Measurements from ENCODE around the gene KLHL29. TPM values are rescaled to one million over a fixed set of nuclear protein-coding genes. Genes with fewer than 3 reads are reported as not detected.

The KLHL29 gene
- polyA plus RNA-seq, 3 donors = 0.03 TPM; not detected in 2

DNA sequence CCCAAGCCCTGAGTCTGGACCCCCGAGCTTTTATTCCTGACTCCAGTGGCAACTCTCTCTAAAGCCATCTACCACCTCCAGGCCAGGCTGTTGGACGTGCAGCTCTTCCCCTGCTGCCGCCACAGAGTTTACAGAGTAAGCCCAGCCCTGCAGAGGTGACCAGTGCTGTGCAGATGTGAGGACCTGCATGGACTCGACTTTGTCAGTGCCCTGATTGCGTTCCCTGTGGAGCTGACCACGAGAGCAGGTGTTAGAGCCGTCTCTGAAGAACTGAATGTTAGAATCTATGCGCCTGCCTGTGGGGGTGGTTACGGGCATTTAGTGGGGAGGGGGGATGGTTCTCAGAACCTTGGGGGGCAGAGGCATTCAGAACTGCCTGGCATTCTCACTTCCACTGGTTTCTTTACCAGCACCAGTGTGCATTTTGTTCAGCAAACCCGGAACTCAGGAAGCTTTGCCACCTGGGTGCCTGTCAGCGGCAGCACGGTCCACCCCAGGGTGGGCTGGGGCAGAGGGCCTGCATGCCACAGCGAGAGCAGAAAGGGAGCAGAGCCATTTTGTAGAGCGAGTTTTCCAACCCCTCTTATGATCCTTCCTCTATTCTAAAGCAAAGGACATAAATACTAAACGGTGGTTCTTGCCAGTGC lies 137.9 kb downstream of the KLHL29 start:
- Mint-ChIP-seq H3K4me1 (no peaks in the 10 kb centered on the region), H3K4me3 (no peak overlapping the region), H3K27ac (no peak overlapping the region), H3K36me3 (no peaks in the 10 kb centered on the region), H3K27me3 (ENCODE audit: low read depth in 3 of 3) (peaks cover 14 to 17% (median 15%) of the 10 kb centered on the region in 3 donors), H3K9me3 (peaks cover 0 to 2% (median 0%) of the 10 kb centered on the region in 7 donors)
- Histone ChIP-seq H3K27me3 (ENCODE audit: control insufficient read depth in 2 of 2, insufficient read depth in 2 of 2, low read length in 2 of 2) (no peaks in the 10 kb centered on the region), H3K4me3 (replicated peaks in 1 of 3; ENCODE audit: low read depth in 2 of 3, low read length in 3 of 3) (no peak overlapping the region), H3K4me1 (ENCODE audit: control insufficient read depth in 1 of 2, insufficient read depth in 2 of 2, low read length in 2 of 2) (no peaks in the 10 kb centered on the region), H2AFZ (ENCODE audit: insufficient read depth, low read depth, low read length, poor library complexity, severe bottlenecking) (no peak overlapping the region), H3K79me2 (ENCODE audit: insufficient read depth, low read length) (no peaks in the 10 kb centered on the region), H3K27ac (ENCODE audit: low read depth in 1 of 2, low read length in 2 of 2) (no peak overlapping the region), H3K36me3 (replicated peaks in 1 of 2; ENCODE audit: control insufficient read depth in 1 of 2, insufficient read depth in 2 of 2, low read length in 2 of 2) (no peaks in the 10 kb centered on the region), H3K4me2 (replicated peaks; ENCODE audit: extremely low read depth, low read length, poor library complexity, severe bottlenecking) (no peak overlapping the region), H3K9ac (ENCODE audit: insufficient read depth, low read length, poor library complexity, severe bottlenecking) (no peak overlapping the region), H3K9me3 (replicated peaks in 1 of 2; ENCODE audit: control insufficient read depth in 1 of 2, insufficient read depth in 1 of 2, low read length in 2 of 2) (no peaks in the 10 kb centered on the region), H4K20me1 (ENCODE audit: insufficient read depth, low read length) (no peaks in the 10 kb centered on the region)
- no peak for DNase-seq
- intact Hi-C loops (cut with micrococcal nuclease) = no loop called here
- 95% methylated on average over 6 of the region's 15 CpGs for WGBS (ENCODE audit: insufficient coverage)
- TF ChIP-seq, protein P1, sequence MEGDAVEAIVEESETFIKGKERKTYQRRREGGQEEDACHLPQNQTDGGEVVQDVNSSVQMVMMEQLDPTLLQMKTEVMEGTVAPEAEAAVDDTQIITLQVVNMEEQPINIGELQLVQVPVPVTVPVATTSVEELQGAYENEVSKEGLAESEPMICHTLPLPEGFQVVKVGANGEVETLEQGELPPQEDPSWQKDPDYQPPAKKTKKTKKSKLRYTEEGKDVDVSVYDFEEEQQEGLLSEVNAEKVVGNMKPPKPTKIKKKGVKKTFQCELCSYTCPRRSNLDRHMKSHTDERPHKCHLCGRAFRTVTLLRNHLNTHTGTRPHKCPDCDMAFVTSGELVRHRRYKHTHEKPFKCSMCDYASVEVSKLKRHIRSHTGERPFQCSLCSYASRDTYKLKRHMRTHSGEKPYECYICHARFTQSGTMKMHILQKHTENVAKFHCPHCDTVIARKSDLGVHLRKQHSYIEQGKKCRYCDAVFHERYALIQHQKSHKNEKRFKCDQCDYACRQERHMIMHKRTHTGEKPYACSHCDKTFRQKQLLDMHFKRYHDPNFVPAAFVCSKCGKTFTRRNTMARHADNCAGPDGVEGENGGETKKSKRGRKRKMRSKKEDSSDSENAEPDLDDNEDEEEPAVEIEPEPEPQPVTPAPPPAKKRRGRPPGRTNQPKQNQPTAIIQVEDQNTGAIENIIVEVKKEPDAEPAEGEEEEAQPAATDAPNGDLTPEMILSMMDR (IDR thresholded peaks at IDR 0.05) = no peak

DNA sequence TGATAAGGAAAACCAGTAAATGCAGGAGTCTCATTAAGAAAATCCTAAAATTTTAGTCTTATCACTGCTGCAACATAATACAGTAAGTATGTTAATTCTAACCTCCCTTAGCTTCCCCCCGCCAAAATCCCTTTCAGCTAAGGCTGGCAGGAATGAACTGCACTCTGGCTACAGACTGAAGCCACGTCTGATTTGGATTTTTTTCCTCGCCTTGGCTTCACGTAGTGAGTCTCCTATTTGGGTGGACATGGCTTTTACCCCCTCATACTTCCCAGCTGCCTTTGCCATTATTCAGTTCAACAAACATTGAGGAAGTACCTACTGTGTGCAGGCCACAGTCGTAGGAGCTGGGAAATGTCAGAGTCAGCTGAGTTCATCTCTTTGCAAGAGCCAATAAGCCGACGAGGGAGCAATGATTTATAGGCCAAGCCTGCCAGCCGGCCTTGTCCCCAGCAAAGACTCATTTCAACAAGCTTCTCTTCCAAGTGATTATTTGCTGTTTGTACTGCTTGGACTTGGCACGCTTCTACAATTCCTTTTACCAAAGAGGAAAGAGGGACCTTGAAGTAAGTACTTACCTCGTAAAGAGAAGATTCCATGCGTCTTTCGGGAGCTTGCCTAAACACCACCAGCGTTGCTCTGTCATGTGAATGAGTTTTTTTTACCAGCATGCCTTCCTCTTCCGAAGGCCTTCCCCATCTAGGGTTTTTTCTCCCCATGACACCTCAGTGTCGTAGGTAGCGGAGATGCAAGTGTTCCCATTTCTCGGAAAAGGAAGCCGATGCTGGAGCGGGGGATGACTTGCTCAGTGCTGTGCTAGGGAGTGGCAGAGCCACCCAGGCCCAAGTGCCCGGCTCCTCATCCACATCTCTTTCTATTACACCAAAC lies 138.6 kb downstream of the KLHL29 start:
- no peaks in the 10 kb centered on the region for H3K9me3 ChIP-seq (replicated peaks in 1 of 2; ENCODE audit: control insufficient read depth in 1 of 2, insufficient read depth in 1 of 2, low read length in 2 of 2)
- no peak overlapping the region for H3K4me2 ChIP-seq (replicated peaks; ENCODE audit: extremely low read depth, low read length, poor library complexity, severe bottlenecking)
- TF ChIP-seq, protein P1 (IDR thresholded peaks at IDR 0.05) = no peak
- Mint-ChIP-seq H3K27me3 (ENCODE audit: low read depth in 3 of 3) (peaks cover 12 to 14% (median 13%) of the 10 kb centered on the region in 3 donors), H3K4me1 (no peaks in the 10 kb centered on the region), H3K27ac (no peak overlapping the region), H3K4me3 (no peak overlapping the region), H3K36me3 (no peaks in the 10 kb centered on the region), H3K9me3 (peaks cover 0 to 2% (median 0%) of the 10 kb centered on the region in 7 donors)
- no peaks in the 10 kb centered on the region for H3K79me2 ChIP-seq (ENCODE audit: insufficient read depth, low read length)
- H3K27me3 ChIP-seq (ENCODE audit: control insufficient read depth in 2 of 2, insufficient read depth in 2 of 2, low read length in 2 of 2) = no peaks in the 10 kb centered on the region
- no peak overlapping the region for H3K4me3 ChIP-seq (replicated peaks in 1 of 3; ENCODE audit: low read depth in 2 of 3, low read length in 3 of 3)
- H2AFZ ChIP-seq (ENCODE audit: insufficient read depth, low read depth, low read length, poor library complexity, severe bottlenecking) = no peak overlapping the region
- DNase-seq = no peak
- intact Hi-C loops (cut with micrococcal nuclease) = no loop called here
- H3K36me3 ChIP-seq (replicated peaks in 1 of 2; ENCODE audit: control insufficient read depth in 1 of 2, insufficient read depth in 2 of 2, low read length in 2 of 2) = no peaks in the 10 kb centered on the region
- no peaks in the 10 kb centered on the region for H3K4me1 ChIP-seq (ENCODE audit: control insufficient read depth in 1 of 2, insufficient read depth in 2 of 2, low read length in 2 of 2)
- H3K27ac ChIP-seq (ENCODE audit: low read depth in 1 of 2, low read length in 2 of 2) = no peak overlapping the region
- no peak overlapping the region for H3K9ac ChIP-seq (ENCODE audit: insufficient read depth, low read length, poor library complexity, severe bottlenecking)
- H4K20me1 ChIP-seq (ENCODE audit: insufficient read depth, low read length) = no peaks in the 10 kb centered on the region
- 85% methylated on average over 10 of the region's 20 CpGs for WGBS (ENCODE audit: insufficient coverage)
